ENCODE results near the gene UTP25.
"Not testable (repeated sequence)": the region's sequence is repeated elsewhere in the genome, so short reads cannot be mapped to it uniquely, and the experiment has no call there.

Gene UTP25

GRCh38 chr1:209895709-209896108, 67.9 kb downstream of the UTP25 start:
- DNase-seq (ENCODE audit: low read depth in 2 of 2): no peak

- DNase-seq (ENCODE audit: low read depth in 2 of 2): no peak
Measured at GRCh38 chr1:209896346-209896745, 68.6 kb downstream of the UTP25 start.

GRCh38 chr1:209898271-209898670, 70.5 kb downstream of the UTP25 start:
- not testable (repeated sequence) for DNase-seq (ENCODE audit: low read depth in 2 of 2)

- not testable (repeated sequence) for DNase-seq (ENCODE audit: low read depth in 2 of 2)
Measured at GRCh38 chr1:209898851-209899250, 71.1 kb downstream of the UTP25 start.

- no peak for DNase-seq (ENCODE audit: low read depth in 2 of 2)
Measured at GRCh38 chr1:209899948-209900347, 72.2 kb downstream of the UTP25 start.

- DNase-seq (ENCODE audit: low read depth in 2 of 2): no peak
Measured at GRCh38 chr1:209900734-209901133, 73.0 kb downstream of the UTP25 start.

GRCh38 chr1:209901211-209901610, 73.4 kb downstream of the UTP25 start:
- DNase-seq (ENCODE audit: low read depth in 2 of 2): no peak

- DNase-seq (ENCODE audit: low read depth in 2 of 2): not testable (repeated sequence)
Measured at GRCh38 chr1:209904774-209905173, 77.0 kb downstream of the UTP25 start.
